VCaP (cell line): ENCODE results near the gene FXYD3.

ENCODE experiments used
- H3K27ac ChIP-seq: fragments of 450-650 bp; 2 replicates; pipeline ENCODE4 v1.5.1; 2017
- TF ChIP-seq, protein P1 (sequence below): fragments of 450-650 bp; conservative IDR thresholded peaks from 2 replicates; pipeline ENCODE4 v1.5.1; 2017; ENCODE audit warnings: mild to moderate bottlenecking, moderate library complexity

The FXYD3 gene

DNA sequence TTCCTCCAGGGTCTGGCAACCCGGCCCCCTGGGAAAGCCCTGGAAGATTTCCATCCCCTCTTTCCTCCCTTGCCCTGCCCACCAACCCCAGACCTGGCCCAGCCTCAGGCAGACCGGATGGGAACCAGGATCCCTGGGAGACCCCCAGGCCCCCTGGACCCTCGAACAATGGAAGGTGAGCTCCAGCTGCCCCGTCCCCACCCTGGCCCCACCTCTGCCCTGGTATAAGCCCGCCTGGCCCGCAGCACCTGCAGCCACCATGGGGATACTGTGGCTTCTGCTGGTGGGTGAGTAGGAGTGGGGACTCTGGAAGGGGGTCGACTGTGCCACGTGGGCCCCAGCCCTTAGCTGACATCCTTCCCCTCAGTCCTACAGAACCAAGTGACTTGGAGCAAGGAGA lies 41.7 kb upstream of the FXYD3 start:
- no peak overlapping the region for H3K27ac ChIP-seq
- TF ChIP-seq, protein P1, sequence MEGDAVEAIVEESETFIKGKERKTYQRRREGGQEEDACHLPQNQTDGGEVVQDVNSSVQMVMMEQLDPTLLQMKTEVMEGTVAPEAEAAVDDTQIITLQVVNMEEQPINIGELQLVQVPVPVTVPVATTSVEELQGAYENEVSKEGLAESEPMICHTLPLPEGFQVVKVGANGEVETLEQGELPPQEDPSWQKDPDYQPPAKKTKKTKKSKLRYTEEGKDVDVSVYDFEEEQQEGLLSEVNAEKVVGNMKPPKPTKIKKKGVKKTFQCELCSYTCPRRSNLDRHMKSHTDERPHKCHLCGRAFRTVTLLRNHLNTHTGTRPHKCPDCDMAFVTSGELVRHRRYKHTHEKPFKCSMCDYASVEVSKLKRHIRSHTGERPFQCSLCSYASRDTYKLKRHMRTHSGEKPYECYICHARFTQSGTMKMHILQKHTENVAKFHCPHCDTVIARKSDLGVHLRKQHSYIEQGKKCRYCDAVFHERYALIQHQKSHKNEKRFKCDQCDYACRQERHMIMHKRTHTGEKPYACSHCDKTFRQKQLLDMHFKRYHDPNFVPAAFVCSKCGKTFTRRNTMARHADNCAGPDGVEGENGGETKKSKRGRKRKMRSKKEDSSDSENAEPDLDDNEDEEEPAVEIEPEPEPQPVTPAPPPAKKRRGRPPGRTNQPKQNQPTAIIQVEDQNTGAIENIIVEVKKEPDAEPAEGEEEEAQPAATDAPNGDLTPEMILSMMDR: no peak

DNA sequence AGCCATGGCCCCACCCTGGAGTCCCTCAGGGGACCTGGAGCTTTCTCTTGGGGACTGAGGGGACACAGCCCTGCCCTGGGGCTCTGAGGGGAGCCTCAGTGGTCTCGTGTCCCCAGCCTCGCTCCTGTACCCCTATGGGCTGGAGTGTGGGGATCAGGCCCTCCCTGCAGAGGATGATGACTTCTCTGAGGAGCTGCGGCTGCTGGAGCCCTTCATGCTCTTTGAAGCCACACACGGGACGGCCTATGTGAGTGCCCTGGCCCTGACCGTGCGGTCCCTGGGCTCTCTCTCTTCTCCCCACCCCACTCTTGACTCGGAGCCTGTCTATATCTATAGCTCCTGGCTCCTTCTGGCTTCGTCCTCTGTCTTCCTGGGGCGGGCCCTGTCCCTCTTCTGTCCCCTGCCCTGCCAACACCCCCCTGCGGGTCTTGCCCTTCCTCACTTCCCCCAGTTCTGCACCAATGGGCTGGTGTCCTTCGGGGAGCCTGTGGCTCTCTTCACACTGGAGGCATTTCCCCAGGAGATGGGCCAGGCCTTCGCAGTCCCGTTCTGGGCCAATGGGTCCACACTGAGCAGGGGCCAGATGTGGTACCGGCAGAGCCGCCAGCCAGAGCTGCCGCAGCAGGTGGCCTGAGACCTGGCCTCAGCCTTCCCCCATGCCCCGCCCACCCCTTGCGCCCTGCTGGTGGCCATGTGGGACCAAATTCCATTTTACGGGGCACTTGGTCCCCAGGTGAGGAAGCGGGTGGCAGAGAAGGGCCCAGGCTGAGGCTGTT lies 41.0 kb upstream of the FXYD3 start:
- TF ChIP-seq, protein P1: no peak
- H3K27ac ChIP-seq: no peak overlapping the region

DNA sequence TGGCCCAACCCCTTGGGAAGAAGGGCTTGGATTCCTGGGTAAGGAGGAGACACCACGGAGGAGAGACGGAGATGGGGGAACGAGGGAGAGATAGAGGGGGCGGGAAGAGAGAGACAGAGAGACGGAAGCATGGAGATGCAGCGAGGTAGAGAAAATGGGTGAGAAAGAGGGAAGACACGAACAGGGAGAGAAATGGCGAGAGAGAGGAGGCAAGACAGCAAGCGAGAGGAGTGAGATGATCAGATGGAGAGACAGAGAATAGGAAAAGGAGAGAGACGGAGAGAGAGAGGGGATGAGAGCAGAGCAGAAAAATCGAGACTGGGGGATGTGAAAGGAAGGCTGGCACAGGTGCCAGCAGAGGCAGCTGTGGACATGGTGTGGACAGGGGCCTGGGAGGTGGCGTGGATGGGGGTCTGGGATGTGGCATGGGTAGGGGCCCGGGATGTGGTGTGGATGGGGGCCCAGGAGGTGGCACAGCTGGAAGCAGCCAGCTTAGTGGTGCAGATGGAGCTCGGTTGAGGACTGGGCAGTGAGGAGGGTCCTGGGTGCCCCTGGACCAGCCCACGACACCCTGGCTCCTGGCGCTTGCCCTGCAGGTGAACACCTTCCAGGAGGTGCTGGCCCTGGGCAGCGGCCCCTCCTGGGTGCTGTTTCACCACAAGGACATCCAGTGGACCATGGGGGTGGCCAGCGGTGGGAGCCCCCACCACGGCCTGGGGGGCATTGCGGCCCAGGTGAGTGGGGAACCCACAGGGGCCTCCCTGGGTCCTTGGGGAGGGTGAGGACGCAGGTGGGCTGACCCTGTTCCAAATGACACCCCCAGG lies 40.2 kb upstream of the FXYD3 start:
- TF ChIP-seq, protein P1: no peak
- H3K27ac ChIP-seq: no peak overlapping the region

DNA sequence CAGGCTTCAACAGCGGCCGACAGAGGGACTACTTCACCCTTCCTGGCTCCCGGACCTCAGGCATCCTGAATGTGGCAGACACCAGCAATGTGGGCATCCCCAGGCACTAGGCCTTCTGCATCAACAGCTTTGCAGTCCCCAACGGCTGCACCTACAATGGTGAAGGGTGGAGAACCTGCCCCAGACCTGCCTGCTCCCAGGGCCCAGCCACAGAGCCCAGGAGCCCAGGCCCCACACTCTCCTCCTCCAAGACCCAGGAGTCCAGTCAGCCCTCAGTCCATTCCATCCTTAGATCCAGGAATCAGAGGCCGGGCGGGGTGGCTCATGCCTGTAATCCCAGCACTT lies 39.6 kb upstream of the FXYD3 start:
- H3K27ac ChIP-seq: no peak overlapping the region
- TF ChIP-seq, protein P1: no peak

DNA sequence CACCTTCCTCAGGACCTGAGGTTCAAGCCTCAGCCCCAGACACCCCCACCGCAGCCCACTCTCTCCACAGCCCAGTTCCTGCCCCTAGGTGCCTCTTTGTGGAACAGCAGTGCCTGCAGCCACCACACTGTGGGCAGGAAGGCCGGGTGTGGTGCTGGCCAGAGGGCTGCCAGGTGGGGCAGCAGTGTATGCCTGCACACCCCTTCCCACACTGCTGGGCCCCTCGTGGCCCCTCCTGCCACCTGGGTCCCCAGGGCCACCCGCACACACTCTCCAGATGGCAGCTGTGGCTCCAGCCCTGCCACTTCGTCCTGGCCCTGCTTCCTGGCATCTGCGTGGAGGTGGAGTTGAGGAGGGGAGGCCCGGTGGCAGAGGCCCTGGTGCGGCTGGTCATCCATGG lies 39.0 kb upstream of the FXYD3 start:
- TF ChIP-seq, protein P1: no peak
- H3K27ac ChIP-seq: no peak overlapping the region

DNA sequence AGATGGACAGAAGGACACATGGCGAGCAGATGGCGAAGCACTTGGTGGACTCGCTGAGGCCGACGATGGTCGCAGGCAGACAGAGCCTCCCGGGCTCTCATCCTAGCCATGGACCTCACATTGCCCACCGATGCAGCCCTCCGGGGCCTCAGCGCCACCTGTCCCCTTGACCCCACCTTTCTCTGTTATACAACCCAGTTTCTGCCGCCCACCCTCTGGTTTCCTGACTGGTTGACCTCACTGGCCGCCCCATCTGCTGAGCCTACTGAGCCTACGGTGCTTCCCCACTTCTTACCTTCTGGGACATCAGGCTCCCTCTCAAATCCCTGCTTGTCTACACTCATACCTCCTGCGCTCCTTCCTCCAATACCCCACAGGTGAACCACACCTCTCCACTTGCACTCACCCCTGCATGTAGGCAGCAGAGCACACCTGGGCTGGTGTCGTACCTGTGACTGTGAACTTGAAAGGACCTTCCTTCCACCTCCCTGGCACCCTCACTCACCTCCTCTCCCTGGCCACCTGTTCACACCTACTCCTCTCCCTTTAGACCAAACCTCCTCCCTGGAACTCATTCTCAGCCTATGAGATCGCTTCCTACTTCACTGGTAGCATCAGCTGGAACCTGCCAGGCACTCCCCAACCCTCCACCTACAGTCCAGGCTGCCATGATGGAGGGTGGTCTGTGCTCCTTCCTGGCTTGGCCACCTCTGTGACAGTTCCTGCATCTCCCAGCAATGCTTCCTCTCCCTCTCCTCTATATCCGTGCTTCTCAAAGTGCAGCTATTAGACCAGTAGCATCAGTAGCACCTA lies 38.0 kb upstream of the FXYD3 start:
- H3K27ac ChIP-seq: no peak overlapping the region
- TF ChIP-seq, protein P1: no peak

DNA sequence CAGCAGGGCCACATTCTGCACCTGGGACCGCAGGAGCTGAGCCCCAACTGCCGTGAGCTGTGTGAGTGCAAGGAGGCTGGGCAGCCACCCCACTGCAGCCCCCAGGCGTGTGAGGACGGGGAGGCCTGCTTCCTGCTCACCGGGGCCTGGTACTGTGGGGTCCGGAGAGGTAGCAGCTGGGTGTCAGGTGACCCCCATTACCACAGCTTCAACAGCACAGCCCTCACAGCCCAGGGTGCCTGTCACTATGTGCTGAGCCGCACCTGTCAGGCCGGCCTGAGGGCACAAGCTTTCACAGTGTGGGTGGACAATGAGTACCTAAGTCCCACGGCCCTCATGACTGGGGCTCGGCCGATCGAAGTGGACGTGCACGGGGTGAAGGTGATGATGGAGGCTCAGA lies 35.8 kb upstream of the FXYD3 start:
- TF ChIP-seq, protein P1: no peak

More for the DNA sequence above, 35.8 kb upstream of the FXYD3 start:
- H3K27ac ChIP-seq: no peak overlapping the region
